ENCODE results near the gene NOP9. TPM values are rescaled to one million over a fixed set of nuclear protein-coding genes. Genes with fewer than 3 reads are reported as not detected.

NOP9 gene
- total RNA-seq, 1 experiment from 2014 or later = 34.0 TPM

DNA sequence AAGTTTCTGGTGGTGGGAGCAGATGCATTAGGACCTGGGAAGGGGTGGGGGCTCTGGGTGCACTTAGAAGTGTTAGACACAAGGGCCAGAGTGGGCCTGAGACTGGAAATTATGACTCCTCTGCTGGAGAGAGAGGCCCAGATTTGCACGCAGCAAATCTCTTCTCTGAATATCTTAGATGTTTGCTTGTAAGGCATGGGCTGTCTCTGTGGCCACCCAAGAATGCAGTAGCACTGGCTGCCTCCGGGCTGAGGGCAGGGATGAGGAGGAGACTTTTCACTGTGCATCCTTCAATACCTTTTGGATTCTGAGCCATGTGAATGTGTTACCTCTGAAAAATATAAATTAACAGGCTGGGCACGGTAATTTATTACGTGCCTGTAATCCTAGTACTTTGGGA lies 14.3 kb upstream of the NOP9 start:
- H3K4me1 ChIP-seq (ENCODE audit: insufficient read depth, low read length, poor library complexity, severe bottlenecking) = no peaks in the 10 kb centered on the region
- no peak for DNase-seq (ENCODE audit: low spot score)
- H3K9me3 ChIP-seq (ENCODE audit: low read depth, low read length, poor library complexity, severe bottlenecking) = no peaks in the 10 kb centered on the region
- POLR2A ChIA-PET (ENCODE audit: low non-redundant PET) = no interaction called here
- intact Hi-C loops (cut with micrococcal nuclease; ENCODE audit: unreplicated experiment) = no loop called here
- no peaks in the 10 kb centered on the region for H3K36me3 ChIP-seq (ENCODE audit: insufficient read depth, low read length, poor library complexity, severe bottlenecking)
- CTCF ChIA-PET = no interaction called here
- BruUV-seq (replicated peaks) = no TSS peak
- H3K27me3 ChIP-seq (replicated peaks; ENCODE audit: insufficient read depth, low read depth, low read length, poor library complexity) = no peaks in the 10 kb centered on the region
- H3K27ac ChIP-seq (ENCODE audit: low read depth, low read length, poor library complexity, severe bottlenecking) = no peak overlapping the region
- no peak overlapping the region for H3K4me3 ChIP-seq (ENCODE audit: low read depth, low read length, poor library complexity, severe bottlenecking)
- TF ChIP-seq, protein P1, sequence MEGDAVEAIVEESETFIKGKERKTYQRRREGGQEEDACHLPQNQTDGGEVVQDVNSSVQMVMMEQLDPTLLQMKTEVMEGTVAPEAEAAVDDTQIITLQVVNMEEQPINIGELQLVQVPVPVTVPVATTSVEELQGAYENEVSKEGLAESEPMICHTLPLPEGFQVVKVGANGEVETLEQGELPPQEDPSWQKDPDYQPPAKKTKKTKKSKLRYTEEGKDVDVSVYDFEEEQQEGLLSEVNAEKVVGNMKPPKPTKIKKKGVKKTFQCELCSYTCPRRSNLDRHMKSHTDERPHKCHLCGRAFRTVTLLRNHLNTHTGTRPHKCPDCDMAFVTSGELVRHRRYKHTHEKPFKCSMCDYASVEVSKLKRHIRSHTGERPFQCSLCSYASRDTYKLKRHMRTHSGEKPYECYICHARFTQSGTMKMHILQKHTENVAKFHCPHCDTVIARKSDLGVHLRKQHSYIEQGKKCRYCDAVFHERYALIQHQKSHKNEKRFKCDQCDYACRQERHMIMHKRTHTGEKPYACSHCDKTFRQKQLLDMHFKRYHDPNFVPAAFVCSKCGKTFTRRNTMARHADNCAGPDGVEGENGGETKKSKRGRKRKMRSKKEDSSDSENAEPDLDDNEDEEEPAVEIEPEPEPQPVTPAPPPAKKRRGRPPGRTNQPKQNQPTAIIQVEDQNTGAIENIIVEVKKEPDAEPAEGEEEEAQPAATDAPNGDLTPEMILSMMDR (conservative IDR thresholded peaks at IDR 0.05; ENCODE audit: low read depth, low read length) = no peak
- no peak for TF ChIP-seq EZH2 (IDR thresholded peaks at IDR 0.05; ENCODE audit: borderline replicate concordance, low read depth, low read length, poor library complexity, severe bottlenecking)

DNA sequence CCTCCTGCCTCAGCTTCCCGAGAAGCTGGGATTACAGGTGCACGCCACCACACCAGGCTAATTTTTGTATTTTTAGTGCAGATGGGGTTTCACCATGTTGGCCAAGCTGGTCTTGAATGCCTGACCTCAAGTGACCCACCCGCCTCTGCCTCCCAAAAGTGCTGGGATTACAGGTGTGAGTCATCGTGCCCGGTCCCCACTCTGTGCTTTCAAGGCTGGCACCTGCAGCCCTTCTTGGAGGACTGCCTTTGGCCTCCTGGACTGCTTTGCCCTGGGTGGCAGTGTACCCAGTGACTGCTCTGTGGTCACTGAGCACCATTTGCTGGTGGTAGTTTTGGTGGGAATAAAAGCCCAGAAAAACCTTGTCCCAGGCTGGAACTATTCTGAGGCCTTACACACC lies 12.7 kb upstream of the NOP9 start:
- no peaks in the 10 kb centered on the region for H3K9me3 ChIP-seq (ENCODE audit: low read depth, low read length, poor library complexity, severe bottlenecking)
- no peaks in the 10 kb centered on the region for H3K27me3 ChIP-seq (replicated peaks; ENCODE audit: insufficient read depth, low read depth, low read length, poor library complexity)
- no peak for DNase-seq (ENCODE audit: low spot score)
- ChIA-PET CTCF (no interaction called here), POLR2A (ENCODE audit: low non-redundant PET) (no interaction called here)
- no peak overlapping the region for H3K4me3 ChIP-seq (ENCODE audit: low read depth, low read length, poor library complexity, severe bottlenecking)
- TF ChIP-seq, protein P1 (conservative IDR thresholded peaks at IDR 0.05; ENCODE audit: low read depth, low read length) = no peak
- TF ChIP-seq EZH2 (IDR thresholded peaks at IDR 0.05; ENCODE audit: borderline replicate concordance, low read depth, low read length, poor library complexity, severe bottlenecking) = no peak
- no peak overlapping the region for H3K27ac ChIP-seq (ENCODE audit: low read depth, low read length, poor library complexity, severe bottlenecking)
- no peaks in the 10 kb centered on the region for H3K36me3 ChIP-seq (ENCODE audit: insufficient read depth, low read length, poor library complexity, severe bottlenecking)
- H3K4me1 ChIP-seq (ENCODE audit: insufficient read depth, low read length, poor library complexity, severe bottlenecking) = no peaks in the 10 kb centered on the region
- intact Hi-C loops (cut with micrococcal nuclease; ENCODE audit: unreplicated experiment) = no loop called here
- no TSS peak for BruUV-seq (replicated peaks)

DNA sequence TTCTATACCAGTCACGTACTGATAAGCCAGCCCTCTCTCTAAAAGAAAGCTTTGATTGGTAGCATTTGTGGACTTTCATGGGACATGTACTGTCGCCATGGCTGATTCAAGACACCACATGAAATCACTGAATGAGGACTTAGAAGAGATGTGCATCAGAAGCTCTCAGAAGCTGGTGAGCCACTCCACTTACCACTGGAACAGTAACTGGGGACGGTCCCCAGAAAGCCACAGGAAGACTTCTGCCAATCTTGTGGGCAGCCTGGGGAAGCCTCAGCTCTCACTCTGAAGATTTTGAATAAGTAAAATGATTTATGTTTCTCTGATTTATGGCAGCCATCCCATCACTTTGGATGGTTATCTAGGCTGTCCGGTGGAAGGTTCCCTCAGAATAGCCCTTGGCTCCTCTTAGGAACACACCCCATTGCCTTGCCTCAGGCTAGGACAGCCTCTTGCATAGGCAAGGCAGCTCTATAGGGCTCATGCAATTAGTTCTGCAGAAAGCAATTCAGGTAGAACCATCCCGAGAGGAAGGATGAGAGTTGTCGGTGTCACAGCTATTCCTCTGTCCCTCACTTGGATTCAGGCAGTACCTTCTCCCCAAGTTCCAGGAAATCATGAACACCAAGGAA lies 9.9 kb upstream of the NOP9 start:
- no peak overlapping the region for H3K27ac ChIP-seq (ENCODE audit: low read depth, low read length, poor library complexity, severe bottlenecking)
- intact Hi-C loops (cut with micrococcal nuclease; ENCODE audit: unreplicated experiment) = no loop called here
- H3K9me3 ChIP-seq (ENCODE audit: low read depth, low read length, poor library complexity, severe bottlenecking) = no peaks in the 10 kb centered on the region
- H3K4me1 ChIP-seq (ENCODE audit: insufficient read depth, low read length, poor library complexity, severe bottlenecking) = no peaks in the 10 kb centered on the region
- DNase-seq (ENCODE audit: low spot score) = no peak
- no peaks in the 10 kb centered on the region for H3K36me3 ChIP-seq (ENCODE audit: insufficient read depth, low read length, poor library complexity, severe bottlenecking)
- ChIA-PET POLR2A (ENCODE audit: low non-redundant PET) (no interaction called here), CTCF (interaction anchor here (0.6 kb wide), 1 partner anchor 58 kb away, joined by 4 read pairs; no protein-coding TSS in a partner anchor)
- no TSS peak for BruUV-seq (replicated peaks)
- TF ChIP-seq, protein P1 (conservative IDR thresholded peaks at IDR 0.05; ENCODE audit: low read depth, low read length) = no peak
- no peak for TF ChIP-seq EZH2 (IDR thresholded peaks at IDR 0.05; ENCODE audit: borderline replicate concordance, low read depth, low read length, poor library complexity, severe bottlenecking)
- H3K4me3 ChIP-seq (ENCODE audit: low read depth, low read length, poor library complexity, severe bottlenecking) = no peak overlapping the region
- no peaks in the 10 kb centered on the region for H3K27me3 ChIP-seq (replicated peaks; ENCODE audit: insufficient read depth, low read depth, low read length, poor library complexity)
